ENCODE data around the gene IL1B.

IL1B gene

GRCh38 chr2:112849956-112850355 lies 13.4 kb upstream of the IL1B start:
- DNase-seq (ENCODE audit: low read depth): no peak

- DNase-seq (ENCODE audit: low read depth): no peak
Observed at GRCh38 chr2:112848833-112849232, 12.3 kb upstream of the IL1B start.

DNA sequence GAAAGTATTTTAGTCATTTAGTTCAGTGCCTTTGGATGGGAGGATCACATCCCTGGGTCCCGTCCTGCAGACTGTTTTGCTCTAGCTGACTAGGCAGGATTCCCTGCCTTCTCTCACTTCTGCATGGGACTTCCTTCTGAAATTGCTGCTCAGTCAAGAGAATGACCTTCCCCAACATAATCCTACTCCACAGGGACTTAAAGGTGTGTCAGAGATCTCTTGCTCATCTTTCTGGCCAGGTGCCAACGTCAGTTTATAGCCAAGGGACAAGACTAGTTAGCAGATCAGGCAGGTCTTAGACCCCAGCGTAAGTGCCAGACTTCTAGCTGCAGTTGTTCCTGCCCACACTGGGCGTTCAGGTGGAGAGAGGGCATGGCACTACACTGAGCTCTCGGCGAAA lies 9.5 kb upstream of the IL1B start:
- DNase-seq (ENCODE audit: low read depth): no peak

DNA sequence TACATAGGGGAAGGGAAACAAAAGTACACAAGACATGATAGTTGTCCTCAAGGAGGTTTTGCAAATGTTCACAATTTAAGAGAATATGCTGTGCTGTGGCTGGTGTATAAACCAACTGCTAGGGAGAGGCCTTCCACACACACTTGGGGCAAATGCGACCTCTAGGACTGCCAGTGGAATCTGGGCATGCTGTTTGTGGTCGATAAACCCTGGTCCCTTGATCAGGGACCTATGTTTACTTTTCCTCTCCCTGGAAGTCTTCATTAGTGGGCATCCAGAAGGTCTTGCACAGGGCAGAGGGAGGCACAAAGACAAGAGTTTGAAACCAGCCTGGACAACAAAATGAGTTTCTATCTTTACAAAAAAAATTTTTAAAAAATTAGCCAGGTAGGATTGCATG lies 7.3 kb upstream of the IL1B start:
- no peak for DNase-seq (ENCODE audit: low read depth)

- DNase-seq (ENCODE audit: low read depth): no peak
Observed at GRCh38 chr2:112843288-112843687, 6.7 kb upstream of the IL1B start.

GRCh38 chr2:112841295-112842044 lies 4.9 kb upstream of the IL1B start:
- DNase-seq (ENCODE audit: low read depth): no peak

DNA sequence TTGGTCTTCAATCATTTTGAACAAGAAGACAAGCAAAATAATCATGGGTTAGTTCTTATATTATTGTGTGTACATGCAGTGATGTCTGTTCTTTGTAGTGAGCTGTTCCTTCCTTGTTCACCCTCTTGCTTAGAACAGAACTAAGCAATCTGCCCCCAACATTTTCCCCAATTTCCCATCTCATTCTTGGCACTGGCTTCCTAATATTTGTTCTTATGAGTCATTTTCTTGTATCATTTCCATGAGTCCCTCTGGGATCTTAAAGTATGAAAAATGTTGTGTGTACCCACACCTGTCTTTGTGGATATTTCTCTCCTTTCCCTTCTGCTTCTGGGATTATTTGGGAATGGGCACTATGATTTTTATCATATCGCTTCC lies 3.5 kb upstream of the IL1B start:
- no peak for DNase-seq (ENCODE audit: low read depth)

DNA sequence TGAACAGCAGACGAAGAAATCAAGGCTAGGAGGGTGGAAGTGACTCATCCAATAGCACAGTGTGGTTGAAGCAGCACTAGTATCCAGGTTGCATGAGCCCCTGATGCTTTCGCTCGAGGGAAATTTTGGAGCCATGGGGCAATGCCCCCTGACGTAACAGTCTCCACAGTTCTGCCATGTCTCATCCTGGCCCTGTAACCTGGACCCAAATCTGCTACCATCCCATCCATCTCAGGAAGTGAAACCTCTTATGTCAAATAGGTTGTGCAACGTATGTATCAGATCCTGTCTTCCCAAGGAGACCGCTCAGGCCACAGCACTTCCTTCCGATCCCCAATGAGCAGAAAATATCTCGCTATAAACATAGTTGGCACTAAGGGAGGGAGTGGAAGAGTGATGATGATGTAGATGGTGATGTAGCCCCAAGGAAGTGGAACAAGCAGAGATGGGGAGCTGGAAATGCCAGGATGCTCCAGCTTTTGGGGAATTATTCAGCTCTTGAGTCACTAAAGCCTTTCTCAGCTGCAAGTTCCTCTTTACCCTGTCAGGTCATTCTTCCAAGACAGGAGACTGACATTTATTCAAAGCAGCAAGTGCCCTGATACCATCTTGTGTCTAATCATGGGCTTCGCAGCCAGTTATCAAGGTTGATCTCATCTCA lies 3.0 kb upstream of the IL1B start:
- DNase-seq (ENCODE audit: low read depth): peak; percentile 96

DNA sequence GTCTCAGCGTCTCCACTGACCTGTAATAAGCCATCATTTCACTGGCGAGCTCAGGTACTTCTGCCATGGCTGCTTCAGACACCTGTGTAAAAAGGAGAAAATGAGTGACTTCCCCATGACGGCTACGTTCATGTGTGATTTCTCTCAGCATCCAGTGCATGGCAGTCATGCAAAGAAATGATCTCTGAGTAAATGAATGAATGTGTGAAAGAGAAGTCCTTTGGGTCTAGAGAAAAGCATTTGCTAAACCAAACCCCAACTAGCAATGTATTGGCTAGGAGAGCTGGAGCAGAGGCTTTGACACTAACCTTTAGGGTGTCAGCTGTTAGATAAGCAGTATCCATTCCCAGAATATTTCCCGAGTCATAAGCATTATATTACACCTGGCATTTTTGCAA lies 417 bp downstream of the IL1B start:
- no peak for DNase-seq (ENCODE audit: low read depth)

DNA sequence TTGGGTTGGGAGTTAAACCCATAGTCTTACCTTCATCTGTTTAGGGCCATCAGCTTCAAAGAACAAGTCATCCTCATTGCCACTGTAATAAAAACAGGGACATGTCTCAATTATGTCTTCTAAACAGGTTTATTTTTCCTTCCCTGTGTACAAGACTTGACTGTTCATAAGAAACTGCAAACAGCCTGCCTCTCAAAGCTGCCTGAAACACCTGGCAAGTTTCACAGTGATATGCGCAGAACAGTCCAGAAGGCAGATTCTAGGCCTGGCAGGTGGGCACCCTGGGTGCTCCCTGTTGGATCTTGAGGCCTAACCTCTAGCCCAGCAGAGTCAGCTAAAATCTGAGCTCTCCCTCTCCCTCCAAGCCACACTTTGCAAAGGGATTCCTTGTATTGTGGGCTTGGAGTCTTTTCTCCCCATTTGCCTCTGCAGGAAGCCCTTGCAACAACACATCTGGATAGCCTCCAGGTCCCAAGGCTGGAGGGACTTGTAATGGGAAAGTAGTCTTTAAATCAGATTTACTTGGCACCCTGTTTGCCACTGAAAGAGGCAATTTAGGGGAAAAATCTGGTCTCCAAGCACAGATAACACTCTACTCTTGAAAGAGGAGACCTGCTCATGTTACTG lies 930 bp downstream of the IL1B start:
- DNase-seq (ENCODE audit: low read depth): peak; percentile 35

DNA sequence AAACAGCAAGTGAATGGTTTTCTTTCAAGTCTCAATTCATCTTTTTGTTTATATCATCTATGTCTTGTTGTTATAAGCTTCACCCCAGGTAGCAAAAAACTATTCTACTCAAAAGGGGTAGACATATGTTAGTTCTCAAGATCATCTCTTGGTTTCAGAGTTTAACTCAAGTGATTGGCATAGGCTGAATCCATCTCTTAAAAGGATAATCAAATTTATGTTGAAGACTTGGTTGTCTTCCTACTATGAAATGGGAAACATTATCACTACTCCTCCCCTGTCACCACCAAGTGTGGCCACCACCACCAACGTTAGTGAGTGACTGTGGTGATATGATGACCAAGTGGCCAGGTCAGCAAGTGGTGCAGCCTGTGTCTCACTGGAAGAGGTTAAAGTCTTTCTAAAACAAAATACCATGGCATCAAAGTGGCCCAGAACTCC lies 1.5 kb downstream of the IL1B start:
- DNase-seq (ENCODE audit: low read depth): no peak

GRCh38 chr2:112834396-112835037 lies 2.1 kb downstream of the IL1B start:
- DNase-seq (ENCODE audit: low read depth): peak; percentile 56

- DNase-seq (ENCODE audit: low read depth): no peak
Observed at GRCh38 chr2:112833976-112834375, 2.6 kb downstream of the IL1B start.

GRCh38 chr2:112833639-112833931 lies 3.0 kb downstream of the IL1B start:
- DNase-seq (ENCODE audit: low read depth): peak; percentile 62

- DNase-seq (ENCODE audit: low read depth): peak; percentile 42
Observed at GRCh38 chr2:112832841-112833638, 3.5 kb downstream of the IL1B start.

DNA sequence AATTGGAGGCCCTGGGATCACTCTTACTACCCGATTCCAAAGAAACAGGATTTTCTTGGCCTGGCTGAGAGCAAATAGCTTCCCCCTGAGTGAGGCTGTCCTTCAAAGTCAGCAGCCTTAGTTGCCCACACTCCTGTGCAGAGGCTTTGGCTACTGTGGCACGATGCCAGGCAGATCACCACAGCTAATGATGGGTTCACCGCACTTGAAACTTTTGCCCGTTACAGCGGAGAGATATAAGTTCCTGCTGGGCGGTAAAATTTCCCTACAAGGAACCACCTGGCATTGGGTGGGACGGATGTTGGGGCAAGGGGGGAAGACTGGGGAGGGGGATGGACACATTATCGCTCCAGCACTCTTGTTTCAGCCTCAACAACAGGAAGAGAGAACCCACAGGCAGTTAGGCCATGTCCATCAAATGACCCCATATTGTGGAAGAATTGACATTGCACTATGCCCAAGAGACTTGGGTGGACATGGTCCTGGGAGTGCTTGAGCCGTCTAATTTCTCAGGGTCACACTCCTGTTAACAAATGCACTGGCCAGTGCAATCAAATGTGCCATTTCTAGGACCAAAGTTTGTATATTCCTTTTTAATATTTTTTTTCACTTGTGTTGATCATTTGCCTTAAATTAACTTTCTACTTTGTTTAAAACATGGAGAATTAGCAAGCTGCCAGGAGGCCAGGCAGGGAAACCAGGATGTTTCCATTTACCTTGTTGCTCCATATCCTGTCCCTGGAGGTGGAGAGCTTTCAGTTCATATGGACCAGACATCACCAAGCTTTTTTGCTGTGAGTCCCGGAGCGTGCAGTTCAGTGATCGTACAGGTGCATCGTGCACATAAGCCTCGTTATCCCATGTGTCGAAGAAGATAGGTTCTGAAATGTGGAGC lies 4.4 kb downstream of the IL1B start:
- DNase-seq (ENCODE audit: low read depth): peak; percentile 65

- DNase-seq (ENCODE audit: low read depth): peak; percentile 63
Observed at GRCh38 chr2:112831513-112831845, 5.1 kb downstream of the IL1B start.

GRCh38 chr2:112830682-112831512 lies 5.7 kb downstream of the IL1B start:
- no peak for DNase-seq (ENCODE audit: low read depth)

DNA sequence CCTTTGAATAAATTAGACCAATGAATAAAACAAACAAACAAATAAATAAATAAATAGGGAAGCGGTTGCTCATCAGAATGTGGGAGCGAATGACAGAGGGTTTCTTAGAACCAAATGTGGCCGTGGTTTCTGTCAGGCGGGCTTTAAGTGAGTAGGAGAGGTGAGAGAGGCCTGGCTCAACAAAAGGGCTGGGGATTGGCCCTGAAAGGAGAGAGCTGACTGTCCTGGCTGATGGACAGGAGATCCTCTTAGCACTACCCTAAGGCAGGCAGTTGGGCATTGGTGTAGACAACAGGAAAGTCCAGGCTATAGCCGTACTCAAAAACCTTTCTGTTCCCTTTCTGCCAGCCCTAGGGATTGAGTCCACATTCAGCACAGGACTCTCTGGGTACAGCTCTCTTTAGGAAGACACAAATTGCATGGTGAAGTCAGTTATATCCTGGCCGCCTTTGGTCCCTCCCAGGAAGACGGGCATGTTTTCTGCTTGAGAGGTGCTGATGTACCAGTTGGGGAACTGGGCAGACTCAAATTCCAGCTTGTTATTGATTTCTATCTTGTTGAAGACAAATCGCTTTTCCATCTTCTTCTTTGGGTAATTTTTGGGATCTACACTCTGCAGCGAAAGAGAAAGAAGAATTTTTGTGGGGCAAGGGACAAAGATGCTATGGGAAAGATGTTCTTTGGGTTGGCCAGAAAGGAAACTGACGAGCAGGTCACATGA lies 6.5 kb downstream of the IL1B start:
- DNase-seq (ENCODE audit: low read depth): peak; percentile 75
